ENCODE data around the gene C14orf93. TPM values are rescaled to one million over a fixed set of nuclear protein-coding genes. Genes with fewer than 3 reads are reported as not detected.
A peak's percentile ranks its signal among the peaks of the same experiment; 100 is the strongest.
"Not testable (repeated sequence)": the region's sequence is repeated elsewhere in the genome, so short reads cannot be mapped to it uniquely, and the experiment has no call there.

C14orf93 gene
- total and polyA plus RNA-seq, 8 donors, result 5.0 to 29.1 (median 8.6) TPM; not detected in 1

GRCh38 chr14:22952418-22952817 is 57.5 kb downstream of the C14orf93 start:
- Histone ChIP-seq H3K27me3 (no peaks in the 10 kb centered on the region), H3K9me3 (no peaks in the 10 kb centered on the region), H3K4me3 (no peak overlapping the region), H3K4me1 (peaks cover 11 to 18% (median 15%) of the 10 kb centered on the region in 4 donors), H3K27ac (peak overlapping the region in 2 of 5 donors; percentile 1 to 51), H3K36me3 (peaks cover 11 to 62% (median 55%) of the 10 kb centered on the region in 4 donors)
- intact Hi-C loops (cut with DNase I; ENCODE audit: low total_unique reads), result no loop called here
- TF ChIP-seq POLR2A (IDR thresholded peaks at IDR 0.05) (no peak), POLR2AphosphoS5 (IDR thresholded peaks at IDR 0.05) (no peak), CTCF (IDR thresholded peaks at IDR 0.05) (no peak), EP300 (IDR thresholded peaks at IDR 0.05) (no peak)
- DNase-seq, result no peak
- 85 to 100% (median 90%) methylated on average over 1 of the region's 1 CpG for WGBS, 5 donors

- intact Hi-C loops (cut with DNase I; ENCODE audit: low total_unique reads); H3K9me3 ChIP-seq; H3K4me3 ChIP-seq; H3K27me3 ChIP-seq; DNase-seq: not testable (repeated sequence)
- Histone ChIP-seq H3K4me1 (peaks cover 10 to 15% (median 13%) of the 10 kb centered on the region in 4 donors), H3K27ac (peak overlapping the region in 2 of 5 donors; percentile 51 to 58), H3K36me3 (peaks cover 17 to 68% (median 61%) of the 10 kb centered on the region in 4 donors)
- WGBS, 5 donors, result 90 to 94% (median 91%) methylated on average over 8 of the region's 8 CpGs
These were observed 58.1 kb downstream of the C14orf93 start for GRCh38 chr14:22951795-22952194.

- Histone ChIP-seq H3K27ac (no peak overlapping the region), H3K9me3 (no peaks in the 10 kb centered on the region), H3K27me3 (no peaks in the 10 kb centered on the region), H3K4me1 (no peaks in the 10 kb centered on the region), H3K4me3 (no peak overlapping the region), H3K36me3 (peaks cover 18 to 86% (median 67%) of the 10 kb centered on the region in 4 donors)
- DNase-seq, result no peak
- 92 to 97% (median 96%) methylated on average over 3 of the region's 3 CpGs for WGBS, 5 donors
- intact Hi-C loops (cut with DNase I; ENCODE audit: low total_unique reads), result no loop called here
- TF ChIP-seq EP300 (IDR thresholded peaks at IDR 0.05) (no peak), POLR2A (IDR thresholded peaks at IDR 0.05) (no peak), CTCF (IDR thresholded peaks at IDR 0.05) (no peak), POLR2AphosphoS5 (IDR thresholded peaks at IDR 0.05) (no peak)
These were observed 64.3 kb downstream of the C14orf93 start for GRCh38 chr14:22945642-22946041.

- intact Hi-C loops (cut with DNase I; ENCODE audit: low total_unique reads), result no loop called here
- WGBS, 5 donors, result 89 to 94% (median 93%) methylated on average over 4 of the region's 4 CpGs
- Histone ChIP-seq H3K27me3 (no peaks in the 10 kb centered on the region), H3K4me1 (no peaks in the 10 kb centered on the region), H3K9me3 (no peaks in the 10 kb centered on the region), H3K27ac (no peak overlapping the region), H3K4me3 (no peak overlapping the region), H3K36me3 (peaks cover 0 to 44% (median 23%) of the 10 kb centered on the region in 4 donors)
- no peak for TF ChIP-seq CTCF (IDR thresholded peaks at IDR 0.05)
- TF ChIP-seq POLR2AphosphoS5 (IDR thresholded peaks at IDR 0.05), result no peak
- TF ChIP-seq EP300 (IDR thresholded peaks at IDR 0.05), result no peak
- no peak for TF ChIP-seq POLR2A (IDR thresholded peaks at IDR 0.05)
- no peak for DNase-seq
These were observed 70.3 kb downstream of the C14orf93 start for GRCh38 chr14:22939684-22940083.

Other genes with a start within 250 kb of the C14orf93 start
- gene OXA1L, start 243.5 kb downstream of the C14orf93 start, total RNA-seq, result 100 to 1,000 TPM in 1 of 5 donors, 10 to 100 TPM in 4; 46.7 to 119 (median 58.6) TPM
- 100 to 1,000 TPM in 1 of 3 donors, 10 to 100 TPM in 2; 81.9 to 116 (median 97.9) TPM for gene OXA1L, start 243.5 kb downstream of the C14orf93 start, polyA plus RNA-seq
- 10 to 100 TPM in 2 of 5 donors, 1 to 10 TPM in 1, not detected in 2; 7.6 to 29.4 (median 10.5) TPM for gene SLC7A7, start 194.7 kb downstream of the C14orf93 start, total RNA-seq
- gene SLC7A7, start 194.7 kb downstream of the C14orf93 start, polyA plus RNA-seq, result 1 to 10 TPM; 3.1 to 8.6 (median 3.2) TPM
- 100 to 1,000 TPM in 2 of 5 donors, 10 to 100 TPM in 2, not detected in 1; 25.2 to 194 (median 110) TPM for gene MRPL52, start 180.3 kb downstream of the C14orf93 start, total RNA-seq
- gene MRPL52, start 180.3 kb downstream of the C14orf93 start, polyA plus RNA-seq, result 100 to 1,000 TPM; 134 to 181 (median 156) TPM
- 100 to 1,000 TPM in 1 of 5 donors, 10 to 100 TPM in 4; 20.5 to 104 (median 46.7) TPM for gene MMP14, start 173.6 kb downstream of the C14orf93 start, total RNA-seq
- 10 to 100 TPM; 14.7 to 59.1 (median 29.6) TPM for gene MMP14, start 173.6 kb downstream of the C14orf93 start, polyA plus RNA-seq
- gene LRP10, start 138.4 kb downstream of the C14orf93 start, total RNA-seq, result 100 to 1,000 TPM in 3 of 5 donors, 10 to 100 TPM in 2; 37.1 to 277 (median 112) TPM
- gene LRP10, start 138.4 kb downstream of the C14orf93 start, polyA plus RNA-seq, result 10 to 100 TPM; 25.1 to 47.3 (median 26.9) TPM
- 1 to 10 TPM in 1 of 5 donors, under 1 TPM in 2, not detected in 2; 0.45 to 1.1 (median 0.87) TPM for gene REM2, start 126.9 kb downstream of the C14orf93 start, total RNA-seq
- 1 to 10 TPM in 1 of 3 donors, under 1 TPM in 1, not detected in 1; 0.12 to 1.2 TPM for gene REM2, start 126.9 kb downstream of the C14orf93 start, polyA plus RNA-seq
- 100 to 1,000 TPM in 2 of 5 donors, 10 to 100 TPM in 3; 12.1 to 126 (median 94.7) TPM for gene RBM23, start 91.0 kb downstream of the C14orf93 start, total RNA-seq
- 10 to 100 TPM; 23.5 to 59.1 (median 41.2) TPM for gene RBM23, start 91.0 kb downstream of the C14orf93 start, polyA plus RNA-seq
- gene PRMT5, start 80.8 kb downstream of the C14orf93 start, total RNA-seq, result 10 to 100 TPM; 20.9 to 48.8 (median 36.2) TPM
- 10 to 100 TPM; 32.1 to 39.6 (median 38.0) TPM for gene PRMT5, start 80.8 kb downstream of the C14orf93 start, polyA plus RNA-seq
- gene HAUS4, start 53.1 kb downstream of the C14orf93 start, total RNA-seq, result 100 to 1,000 TPM in 1 of 5 donors, 10 to 100 TPM in 4; 38.5 to 121 (median 76.8) TPM
- 10 to 100 TPM; 28.1 to 38.8 (median 37.0) TPM for gene HAUS4, start 53.1 kb downstream of the C14orf93 start, polyA plus RNA-seq
- gene AJUBA, start 27.6 kb downstream of the C14orf93 start, total RNA-seq, result 10 to 100 TPM in 3 of 5 donors, 1 to 10 TPM in 1, not detected in 1; 3.1 to 13.3 (median 10.7) TPM
- 1 to 10 TPM; 1.5 to 6.9 (median 6.6) TPM for gene AJUBA, start 27.6 kb downstream of the C14orf93 start, polyA plus RNA-seq
- gene PSMB5, start 24.8 kb upstream of the C14orf93 start, total RNA-seq, result 100 to 1,000 TPM in 1 of 5 donors, 10 to 100 TPM in 4; 34.4 to 139 (median 54.6) TPM
- 100 to 1,000 TPM in 1 of 3 donors, 10 to 100 TPM in 2; 96.4 to 147 (median 98.6) TPM for gene PSMB5, start 24.8 kb upstream of the C14orf93 start, polyA plus RNA-seq
- not detected for gene PSMB11, start 32.1 kb upstream of the C14orf93 start, total RNA-seq
- gene PSMB11, start 32.1 kb upstream of the C14orf93 start, polyA plus RNA-seq, result not detected
- 10 to 100 TPM in 1 of 5 donors, 1 to 10 TPM in 3, not detected in 1; 1.2 to 14.3 (median 4.8) TPM for gene CDH24, start 47.4 kb upstream of the C14orf93 start, total RNA-seq
- 1 to 10 TPM; 2.3 to 4.0 (median 3.2) TPM for gene CDH24, start 47.4 kb upstream of the C14orf93 start, polyA plus RNA-seq
- gene ACIN1, start 85.0 kb upstream of the C14orf93 start, total RNA-seq, result 100 to 1,000 TPM; 114 to 232 (median 123) TPM
- 10 to 100 TPM; 37.1 to 86.4 (median 52.7) TPM for gene ACIN1, start 85.0 kb upstream of the C14orf93 start, polyA plus RNA-seq
- gene C14orf119, start 85.4 kb upstream of the C14orf93 start, total RNA-seq, result 10 to 100 TPM in 2 of 5 donors, 1 to 10 TPM in 2, not detected in 1; 1.8 to 25.2 (median 14.0) TPM
- 10 to 100 TPM; 27.4 to 51.8 (median 49.8) TPM for gene C14orf119, start 85.4 kb upstream of the C14orf93 start, polyA plus RNA-seq
- not detected for gene CIROP, start 94.8 kb upstream of the C14orf93 start, total RNA-seq
- not detected for gene CIROP, start 94.8 kb upstream of the C14orf93 start, polyA plus RNA-seq
- not detected for gene CEBPE, start 109.1 kb upstream of the C14orf93 start, total RNA-seq
- gene CEBPE, start 109.1 kb upstream of the C14orf93 start, polyA plus RNA-seq, result under 1 TPM in 1 of 3 donors, not detected in 2; 0.37 TPM
- gene SLC7A8, start 173.5 kb upstream of the C14orf93 start, total RNA-seq, result 100 to 1,000 TPM in 1 of 5 donors, 10 to 100 TPM in 3, 1 to 10 TPM in 1; 1.2 to 102 (median 43.7) TPM
- gene SLC7A8, start 173.5 kb upstream of the C14orf93 start, polyA plus RNA-seq, result 10 to 100 TPM; 22.1 to 33.9 (median 22.4) TPM
- not detected for gene RNF212B, start 227.8 kb upstream of the C14orf93 start, total RNA-seq
- gene RNF212B, start 227.8 kb upstream of the C14orf93 start, polyA plus RNA-seq, result 1 to 10 TPM in 2 of 3 donors, under 1 TPM in 1; 0.40 to 1.1 (median 1.1) TPM